Measurements from ENCODE around the gene RPAIN. TPM values are rescaled to one million over a fixed set of nuclear protein-coding genes. Genes with fewer than 3 reads are reported as not detected.

The RPAIN gene
- total RNA-seq, 1 donor from 2014 or later: 97.8 TPM

DNA sequence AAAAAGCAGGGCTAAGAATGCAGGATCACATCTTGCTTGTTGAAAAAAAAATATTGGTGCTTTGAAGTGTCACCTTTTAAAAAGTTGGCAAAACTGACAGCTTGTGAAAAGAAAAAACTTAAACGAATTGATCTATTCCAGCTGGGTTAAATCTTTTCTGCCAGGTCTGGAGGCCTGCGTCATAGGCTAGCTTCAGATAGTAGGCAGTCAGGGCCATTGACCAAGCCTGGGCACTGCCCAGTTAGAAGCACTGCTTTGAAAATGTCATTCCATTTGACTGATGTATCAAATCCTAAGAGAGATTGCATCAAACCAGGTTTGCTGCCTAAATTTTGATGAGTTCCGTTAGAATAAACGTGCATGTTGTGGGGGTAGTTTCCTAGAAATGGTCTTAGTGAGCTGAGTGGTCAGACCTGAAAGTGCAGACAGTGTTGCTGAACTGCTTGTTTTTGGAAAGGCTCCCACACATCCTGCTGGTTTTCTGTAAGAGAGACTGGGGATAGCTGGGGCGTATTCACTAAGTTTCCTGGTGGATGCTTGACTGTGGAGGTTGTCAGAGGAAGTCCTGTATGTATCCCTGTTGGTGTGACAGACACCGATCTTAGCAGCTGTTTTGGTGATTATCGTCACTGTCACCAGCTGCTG, 39.4 kb upstream of the RPAIN start:
- TF ChIP-seq, protein P1, sequence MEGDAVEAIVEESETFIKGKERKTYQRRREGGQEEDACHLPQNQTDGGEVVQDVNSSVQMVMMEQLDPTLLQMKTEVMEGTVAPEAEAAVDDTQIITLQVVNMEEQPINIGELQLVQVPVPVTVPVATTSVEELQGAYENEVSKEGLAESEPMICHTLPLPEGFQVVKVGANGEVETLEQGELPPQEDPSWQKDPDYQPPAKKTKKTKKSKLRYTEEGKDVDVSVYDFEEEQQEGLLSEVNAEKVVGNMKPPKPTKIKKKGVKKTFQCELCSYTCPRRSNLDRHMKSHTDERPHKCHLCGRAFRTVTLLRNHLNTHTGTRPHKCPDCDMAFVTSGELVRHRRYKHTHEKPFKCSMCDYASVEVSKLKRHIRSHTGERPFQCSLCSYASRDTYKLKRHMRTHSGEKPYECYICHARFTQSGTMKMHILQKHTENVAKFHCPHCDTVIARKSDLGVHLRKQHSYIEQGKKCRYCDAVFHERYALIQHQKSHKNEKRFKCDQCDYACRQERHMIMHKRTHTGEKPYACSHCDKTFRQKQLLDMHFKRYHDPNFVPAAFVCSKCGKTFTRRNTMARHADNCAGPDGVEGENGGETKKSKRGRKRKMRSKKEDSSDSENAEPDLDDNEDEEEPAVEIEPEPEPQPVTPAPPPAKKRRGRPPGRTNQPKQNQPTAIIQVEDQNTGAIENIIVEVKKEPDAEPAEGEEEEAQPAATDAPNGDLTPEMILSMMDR (IDR thresholded peaks at IDR 0.05; ENCODE audit: unreplicated experiment): no peak
- H3K4me1 Mint-ChIP-seq: no peaks in the 10 kb centered on the region
- H3K36me3 Mint-ChIP-seq: peaks cover 34% of the 10 kb centered on the region
- no peak overlapping the region for H3K27ac Mint-ChIP-seq
- no peaks in the 10 kb centered on the region for H3K27me3 Mint-ChIP-seq (ENCODE audit: low read depth)
- H3K9me3 Mint-ChIP-seq: no peaks in the 10 kb centered on the region
- no peak overlapping the region for H3K4me3 Mint-ChIP-seq
- DNase-seq (ENCODE audit: low spot score in 2 of 2, unreplicated experiment in 2 of 2): no peak

DNA sequence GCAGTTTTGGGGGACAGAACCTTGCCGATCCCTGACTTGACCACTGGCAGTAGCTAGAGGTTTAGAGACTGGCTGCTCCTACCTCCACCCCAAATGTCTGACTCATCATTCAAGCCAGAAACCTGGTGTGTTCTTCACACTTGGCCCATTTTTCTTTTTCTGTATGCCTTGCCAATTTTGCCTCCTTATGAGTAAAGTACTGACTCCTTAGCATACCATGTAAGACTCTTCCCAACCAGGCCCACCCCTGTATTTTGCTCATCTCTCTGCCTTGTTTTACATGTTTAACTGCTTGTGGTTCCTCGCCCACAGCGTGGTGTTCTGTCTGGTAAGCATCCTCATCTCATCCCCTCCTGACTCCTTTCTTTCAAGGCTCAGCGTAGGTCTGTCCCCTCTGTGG, 38.4 kb upstream of the RPAIN start:
- Mint-ChIP-seq H3K4me3 (no peak overlapping the region), H3K27ac (no peak overlapping the region), H3K9me3 (no peaks in the 10 kb centered on the region), H3K4me1 (no peaks in the 10 kb centered on the region), H3K36me3 (peaks cover 34% of the 10 kb centered on the region), H3K27me3 (ENCODE audit: low read depth) (no peaks in the 10 kb centered on the region)
- DNase-seq (ENCODE audit: low spot score in 2 of 2, unreplicated experiment in 2 of 2): no peak
- TF ChIP-seq, protein P1 (IDR thresholded peaks at IDR 0.05; ENCODE audit: unreplicated experiment): no peak

GRCh38 chr17:5391678-5392077, 28.3 kb upstream of the RPAIN start:
- Mint-ChIP-seq H3K9me3 (no peaks in the 10 kb centered on the region), H3K36me3 (peaks cover 53% of the 10 kb centered on the region), H3K4me1 (no peaks in the 10 kb centered on the region)

DNA sequence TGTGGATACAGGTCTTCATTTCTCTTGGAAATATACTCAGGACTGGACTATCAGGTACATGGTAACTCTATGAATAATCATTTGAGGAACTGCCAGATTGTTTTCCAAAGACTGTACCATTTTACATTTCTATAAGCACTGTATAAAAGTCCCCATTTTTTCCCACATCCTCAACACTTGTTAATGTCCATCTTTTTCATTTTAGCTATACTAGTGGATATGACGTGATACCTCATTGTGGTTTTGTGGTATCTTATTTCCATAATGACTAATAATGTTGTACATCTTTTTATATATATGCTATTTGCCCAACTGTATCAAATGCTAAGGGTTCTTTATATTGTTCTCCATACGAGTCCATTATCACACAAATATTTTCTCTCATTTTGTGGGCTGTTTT, 23.4 kb upstream of the RPAIN start:
- Mint-ChIP-seq H3K36me3 (peaks cover 57% of the 10 kb centered on the region), H3K4me3 (no peak overlapping the region), H3K9me3 (no peaks in the 10 kb centered on the region), H3K4me1 (no peaks in the 10 kb centered on the region), H3K27ac (no peak overlapping the region), H3K27me3 (ENCODE audit: low read depth) (no peaks in the 10 kb centered on the region)
- DNase-seq (ENCODE audit: low spot score in 2 of 2, unreplicated experiment in 2 of 2): no peak
- TF ChIP-seq, protein P1 (IDR thresholded peaks at IDR 0.05; ENCODE audit: unreplicated experiment): no peak

More at GRCh38 chr17:5391678-5392077, 28.3 kb upstream of the RPAIN start:
- no peak overlapping the region for H3K27ac Mint-ChIP-seq
- TF ChIP-seq, protein P1 (IDR thresholded peaks at IDR 0.05; ENCODE audit: unreplicated experiment): no peak
- no peak for DNase-seq (ENCODE audit: low spot score in 2 of 2, unreplicated experiment in 2 of 2)
- no peak overlapping the region for H3K4me3 Mint-ChIP-seq
- H3K27me3 Mint-ChIP-seq (ENCODE audit: low read depth): no peaks in the 10 kb centered on the region

GRCh38 chr17:5399767-5400166, 20.2 kb upstream of the RPAIN start:
- Mint-ChIP-seq H3K9me3 (no peaks in the 10 kb centered on the region), H3K27ac (no peak overlapping the region), H3K4me1 (no peaks in the 10 kb centered on the region), H3K36me3 (peaks cover 44% of the 10 kb centered on the region), H3K4me3 (no peak overlapping the region), H3K27me3 (ENCODE audit: low read depth) (no peaks in the 10 kb centered on the region)
- no peak for DNase-seq (ENCODE audit: low spot score in 2 of 2, unreplicated experiment in 2 of 2)
- TF ChIP-seq, protein P1 (IDR thresholded peaks at IDR 0.05; ENCODE audit: unreplicated experiment): no peak
